ENCODE data around the gene GPX2. TPM values are rescaled to one million over a fixed set of nuclear protein-coding genes. Genes with fewer than 3 reads are reported as not detected.
A peak's percentile ranks its signal among the peaks of the same experiment; 100 is the strongest.

GPX2 gene
- total RNA-seq, 1 experiment from 2014 or later: 323 TPM

- no TSS peak for BruUV-seq (replicated peaks)
- no peak overlapping the region for H3K4me2 ChIP-seq
- ChIA-PET CTCF (interaction anchor here (1.2 to 1.8 kb wide), 3 partner anchors 8 to 76 kb away, joined by 4 to 8 read pairs (median 7); no protein-coding TSS in a partner anchor), POLR2A (ENCODE audit: unreplicated experiment) (interaction anchor here (0.6 kb wide), 2 partner anchors 410 to 603 kb away, joined by 5 to 33 read pairs; no protein-coding TSS in a partner anchor)
- H3K27me3 ChIP-seq (ENCODE audit: insufficient read depth, low read depth): no peaks in the 10 kb centered on the region; the same call in 1 of the 2 replicates
- TF ChIP-seq CTCF (conservative IDR thresholded peaks at IDR 0.05) (no peak), EZH2 (IDR thresholded peaks at IDR 0.05; ENCODE audit: low read depth) (no peak)
- H3K4me3 ChIP-seq: no peak overlapping the region
- H3K9me3 ChIP-seq (ENCODE audit: insufficient read depth, low read depth): no peaks in the 10 kb centered on the region
- intact Hi-C loops (cut with micrococcal nuclease; ENCODE audit: unreplicated experiment): loop anchor here (10.0 kb wide), 1 partner anchor 355 kb away; the partner anchor contains the start of genes HSPA2 and PPP1R36
- no peaks in the 10 kb centered on the region for H3K9me2 ChIP-seq (ENCODE audit: insufficient read depth)
- no peak overlapping the region for H2AFZ ChIP-seq
- H3K27ac ChIP-seq: no peak overlapping the region
- H3F3A ChIP-seq (ENCODE audit: insufficient read depth, low read depth): no peaks in the 10 kb centered on the region
- peak in 1 of 2 experiments; percentile 39 for DNase-seq
- no peaks in the 10 kb centered on the region for H3K36me3 ChIP-seq (ENCODE audit: low read depth)
- H3K79me2 ChIP-seq (ENCODE audit: low read depth): no peaks in the 10 kb centered on the region
- H4K20me1 ChIP-seq (ENCODE audit: insufficient read depth): no peaks in the 10 kb centered on the region
- H3K4me1 ChIP-seq (replicated peaks; ENCODE audit: insufficient read depth): no peaks in the 10 kb centered on the region
Observed at GRCh38 chr14:64899958-64900357, 42.6 kb downstream of the GPX2 start.

- Histone ChIP-seq H3K27me3 (ENCODE audit: insufficient read depth, low read depth) (no peaks in the 10 kb centered on the region), H3K9me3 (ENCODE audit: insufficient read depth, low read depth) (no peaks in the 10 kb centered on the region), H3K79me2 (ENCODE audit: low read depth) (no peaks in the 10 kb centered on the region), H2AFZ (no peak overlapping the region), H4K20me1 (ENCODE audit: insufficient read depth) (no peaks in the 10 kb centered on the region), H3K4me1 (replicated peaks; ENCODE audit: insufficient read depth) (no peaks in the 10 kb centered on the region), H3K4me3 (no peak overlapping the region), H3K9me2 (ENCODE audit: insufficient read depth) (no peaks in the 10 kb centered on the region), H3K4me2 (no peak overlapping the region), H3K27ac (no peak overlapping the region), H3F3A (ENCODE audit: insufficient read depth, low read depth) (no peaks in the 10 kb centered on the region), H3K36me3 (ENCODE audit: low read depth) (no peaks in the 10 kb centered on the region)
- intact Hi-C loops (cut with micrococcal nuclease; ENCODE audit: unreplicated experiment): loop anchor here (5.0 to 10.0 kb wide), 7 partner anchors 70 to 545 kb away; partner anchors contain the start of genes HSPA2 and PPP1R36
- peak; percentile 23 to 63 for DNase-seq
- ChIA-PET CTCF (interaction anchor here (0.5 to 4.0 kb wide), 18 partner anchors 8 to 317 kb away, joined by 3 to 65 read pairs (median 4); no protein-coding TSS in a partner anchor), POLR2A (ENCODE audit: unreplicated experiment) (no interaction called here)
- BruUV-seq (replicated peaks): no TSS peak
- TF ChIP-seq CTCF (conservative IDR thresholded peaks at IDR 0.05) (peak; percentile 89), EZH2 (IDR thresholded peaks at IDR 0.05; ENCODE audit: low read depth) (no peak)
Observed at GRCh38 chr14:64891839-64892375, 50.6 kb downstream of the GPX2 start.

- Histone ChIP-seq H3K9me2 (ENCODE audit: insufficient read depth) (no peaks in the 10 kb centered on the region), H3K79me2 (ENCODE audit: low read depth) (no peaks in the 10 kb centered on the region), H3K27ac (no peak overlapping the region), H3K9me3 (ENCODE audit: insufficient read depth, low read depth) (no peaks in the 10 kb centered on the region), H4K20me1 (ENCODE audit: insufficient read depth) (no peaks in the 10 kb centered on the region), H3K4me1 (replicated peaks; ENCODE audit: insufficient read depth) (no peaks in the 10 kb centered on the region), H3K4me2 (no peak overlapping the region), H3F3A (ENCODE audit: insufficient read depth, low read depth) (no peaks in the 10 kb centered on the region), H3K36me3 (ENCODE audit: low read depth) (no peaks in the 10 kb centered on the region), H3K4me3 (no peak overlapping the region), H3K27me3 (ENCODE audit: insufficient read depth, low read depth) (no peaks in the 10 kb centered on the region), H2AFZ (no peak overlapping the region)
- no TSS peak for BruUV-seq (replicated peaks)
- TF ChIP-seq EZH2 (IDR thresholded peaks at IDR 0.05; ENCODE audit: low read depth): no peak
- no peak for TF ChIP-seq CTCF (conservative IDR thresholded peaks at IDR 0.05)
- ChIA-PET CTCF (interaction anchor here (0.5 to 4.0 kb wide), 15 partner anchors 9 to 219 kb away, joined by 3 to 65 read pairs (median 4); no protein-coding TSS in a partner anchor), POLR2A (ENCODE audit: unreplicated experiment) (no interaction called here)
- no peak for DNase-seq
- intact Hi-C loops (cut with micrococcal nuclease; ENCODE audit: unreplicated experiment): loop anchor here (5.0 to 10.0 kb wide), 7 partner anchors 69 to 544 kb away; partner anchors contain the start of genes HSPA2 and PPP1R36
Observed at GRCh38 chr14:64891173-64891838, 51.2 kb downstream of the GPX2 start.
